Endothelial cell of umbilical vein (primary cell): Measurements from ENCODE around the gene RPS6KA4.

Experiments used
- EZH2 ChIP-seq: IDR thresholded peaks from 2 replicates; pipeline ENCODE4 v1.6.1; 2012; ENCODE audit warnings: borderline replicate concordance, low read depth, mild to moderate bottlenecking, moderate library complexity, low read length, inconsistent platforms; ENCODE audit not compliant: severe bottlenecking
- FOS ChIP-seq: IDR thresholded peaks from 2 replicates; pipeline ENCODE4 v1.6.1; 2011; ENCODE audit warnings: mild to moderate bottlenecking, low read length, moderate library complexity, borderline replicate concordance; ENCODE audit not compliant: insufficient read depth
- GATA2 ChIP-seq: IDR thresholded peaks from 2 replicates; pipeline ENCODE4 v1.7.0; 2011; ENCODE audit warnings: low read depth, mild to moderate bottlenecking, moderate library complexity, mixed read lengths, low read length; ENCODE audit not compliant: insufficient read length, insufficient read depth
- JUN ChIP-seq: IDR thresholded peaks from 2 replicates; pipeline ENCODE4 v1.6.1; 2011; ENCODE audit warnings: borderline replicate concordance, low read depth; ENCODE audit not compliant: insufficient read length, insufficient read depth
- MAX ChIP-seq: IDR thresholded peaks from 2 replicates; pipeline ENCODE4 v1.6.1; 2011; ENCODE audit not compliant: insufficient read depth, insufficient read length
- MYC ChIP-seq: IDR thresholded peaks from one replicate; pipeline ENCODE4 v1.6.1; 2011; ENCODE audit warnings: mild to moderate bottlenecking, low read depth, low read length
- POLR2A ChIP-seq: IDR thresholded peaks from 2 replicates; pipeline ENCODE4 v1.6.1; 2012; ENCODE audit warnings: low read depth, mild to moderate bottlenecking, control low read depth, low read length
- POLR2AphosphoS5 ChIP-seq: IDR thresholded peaks from 2 replicates; pipeline ENCODE4 v1.6.1; 2012; ENCODE audit warnings: low read depth, mild to moderate bottlenecking, control low read depth, low read length, moderate library complexity; ENCODE audit not compliant: insufficient read depth
- TF ChIP-seq, protein P1 (sequence below), 2 donors: IDR thresholded peaks; 1 replicate in 1 of 2; 2 replicates in 1 of 2; pipeline ENCODE4 v1.5.1; 2011; ENCODE audit warnings: low read length in 2 of 2, mild to moderate bottlenecking in 2 of 2, moderate library complexity in 2 of 2, control low read depth in 1 of 2, inconsistent platforms in 1 of 2, low read depth in 1 of 2; ENCODE audit not compliant: insufficient read depth in 1 of 2; ENCODE audit errors: extremely low read depth in 1 of 2

GRCh38 chr11:64409707-64410403, 50.9 kb downstream of the RPS6KA4 start:
- TF ChIP-seq, protein P1, sequence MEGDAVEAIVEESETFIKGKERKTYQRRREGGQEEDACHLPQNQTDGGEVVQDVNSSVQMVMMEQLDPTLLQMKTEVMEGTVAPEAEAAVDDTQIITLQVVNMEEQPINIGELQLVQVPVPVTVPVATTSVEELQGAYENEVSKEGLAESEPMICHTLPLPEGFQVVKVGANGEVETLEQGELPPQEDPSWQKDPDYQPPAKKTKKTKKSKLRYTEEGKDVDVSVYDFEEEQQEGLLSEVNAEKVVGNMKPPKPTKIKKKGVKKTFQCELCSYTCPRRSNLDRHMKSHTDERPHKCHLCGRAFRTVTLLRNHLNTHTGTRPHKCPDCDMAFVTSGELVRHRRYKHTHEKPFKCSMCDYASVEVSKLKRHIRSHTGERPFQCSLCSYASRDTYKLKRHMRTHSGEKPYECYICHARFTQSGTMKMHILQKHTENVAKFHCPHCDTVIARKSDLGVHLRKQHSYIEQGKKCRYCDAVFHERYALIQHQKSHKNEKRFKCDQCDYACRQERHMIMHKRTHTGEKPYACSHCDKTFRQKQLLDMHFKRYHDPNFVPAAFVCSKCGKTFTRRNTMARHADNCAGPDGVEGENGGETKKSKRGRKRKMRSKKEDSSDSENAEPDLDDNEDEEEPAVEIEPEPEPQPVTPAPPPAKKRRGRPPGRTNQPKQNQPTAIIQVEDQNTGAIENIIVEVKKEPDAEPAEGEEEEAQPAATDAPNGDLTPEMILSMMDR (IDR thresholded peaks at IDR 0.05; ENCODE audit: extremely low read depth in 1 of 2, insufficient read depth in 1 of 2, low read depth in 1 of 2, low read length in 2 of 2) = no peak
- TF ChIP-seq MYC = no peak
- no peak for TF ChIP-seq MAX
- no peak for TF ChIP-seq POLR2AphosphoS5
- no peak for TF ChIP-seq EZH2
- no peak for TF ChIP-seq POLR2A
- TF ChIP-seq FOS = no peak
- no peak for TF ChIP-seq JUN
- TF ChIP-seq GATA2 = no peak
